Rectal smooth muscle tissue (tissue), 1 donor: Measurements from ENCODE around the gene EGR4.

Experiments
- H3K27ac ChIP-seq: one replicate; pipeline ENCODE4 v1.7.0; 2013; ENCODE audit warnings: low read depth, low read length, inconsistent platforms
- H3K27me3 ChIP-seq: one replicate; pipeline ENCODE4 v1.7.0; 2013; ENCODE audit warnings: low read length; ENCODE audit not compliant: control insufficient read depth, insufficient read depth
- H3K36me3 ChIP-seq: one replicate; pipeline ENCODE4 v1.7.0; 2013; ENCODE audit warnings: low read length; ENCODE audit not compliant: control insufficient read depth, insufficient read depth
- H3K4me1 ChIP-seq: one replicate; pipeline ENCODE4 v1.7.0; 2013; ENCODE audit warnings: low read length; ENCODE audit not compliant: control insufficient read depth, insufficient read depth
- H3K4me3 ChIP-seq: one replicate; pipeline ENCODE4 v1.7.0; 2013; ENCODE audit warnings: low read length
- H3K9ac ChIP-seq: one replicate; pipeline ENCODE4 v1.7.0; 2013; ENCODE audit warnings: low read length

EGR4 gene

GRCh38 chr2:73285159-73285739 lies 8.1 kb downstream of the EGR4 start:
- H3K4me1 ChIP-seq = peaks cover 2% of the 10 kb centered on the region
- H3K27me3 ChIP-seq = peaks cover 5% of the 10 kb centered on the region
- H3K9ac ChIP-seq = no peak overlapping the region
- no peaks in the 10 kb centered on the region for H3K36me3 ChIP-seq
- no peak overlapping the region for H3K27ac ChIP-seq
- peak overlapping the region; percentile 69 for H3K4me3 ChIP-seq

- Histone ChIP-seq H3K9ac (no peak within 1 kb of the TSS), H3K4me3 (peak within 1 kb of the TSS; percentile 69), H3K36me3 (no peaks in the 10 kb centered on the region), H3K4me1 (peaks cover 2% of the 10 kb centered on the region), H3K27ac (no peak within 1 kb of the TSS), H3K27me3 (peaks cover 5% of the 10 kb centered on the region)
Measured at GRCh38 chr2:73284296-73285158, 8.8 kb downstream of the EGR4 start, which contains the start of gene FBXO41. FBXO41 (minus strand) TSS chr2:73284478; CDS start chr2:73269630, 14,848 bp downstream.

- peaks cover 5% of the 10 kb centered on the region for H3K27me3 ChIP-seq
- no peak overlapping the region for H3K9ac ChIP-seq
- no peak overlapping the region for H3K27ac ChIP-seq
- H3K4me3 ChIP-seq = peak overlapping the region; percentile 69
- no peaks in the 10 kb centered on the region for H3K36me3 ChIP-seq
- peaks cover 2% of the 10 kb centered on the region for H3K4me1 ChIP-seq
Measured at GRCh38 chr2:73283545-73284295, 9.6 kb downstream of the EGR4 start.

GRCh38 chr2:73282924-73283544 lies 10.3 kb downstream of the EGR4 start:
- Histone ChIP-seq H3K36me3 (no peaks in the 10 kb centered on the region), H3K9ac (no peak overlapping the region), H3K4me3 (peak overlapping the region; percentile 69), H3K27ac (no peak overlapping the region), H3K4me1 (peaks cover 2% of the 10 kb centered on the region), H3K27me3 (peaks cover 5% of the 10 kb centered on the region)

GRCh38 chr2:73281244-73281643 lies 12.1 kb downstream of the EGR4 start:
- Histone ChIP-seq H3K4me3 (no peak overlapping the region), H3K27ac (no peak overlapping the region), H3K4me1 (peaks cover 2% of the 10 kb centered on the region), H3K9ac (no peak overlapping the region), H3K27me3 (peaks cover 4% of the 10 kb centered on the region), H3K36me3 (no peaks in the 10 kb centered on the region)

GRCh38 chr2:73279852-73280251 lies 13.5 kb downstream of the EGR4 start:
- H3K4me1 ChIP-seq = peaks cover 2% of the 10 kb centered on the region
- H3K9ac ChIP-seq = no peak overlapping the region
- H3K4me3 ChIP-seq = no peak overlapping the region
- H3K36me3 ChIP-seq = no peaks in the 10 kb centered on the region
- H3K27me3 ChIP-seq = no peaks in the 10 kb centered on the region
- no peak overlapping the region for H3K27ac ChIP-seq

- Histone ChIP-seq H3K4me3 (no peak overlapping the region), H3K4me1 (no peaks in the 10 kb centered on the region), H3K9ac (no peak overlapping the region), H3K27me3 (peaks cover 6% of the 10 kb centered on the region), H3K27ac (no peak overlapping the region), H3K36me3 (no peaks in the 10 kb centered on the region)
Measured at GRCh38 chr2:73272270-73272669, 21.1 kb downstream of the EGR4 start.

GRCh38 chr2:73269686-73270465 lies 23.5 kb downstream of the EGR4 start:
- H3K9ac ChIP-seq = no peak overlapping the region
- no peak overlapping the region for H3K27ac ChIP-seq
- H3K4me3 ChIP-seq = peak overlapping the region; percentile 31
- H3K36me3 ChIP-seq = no peaks in the 10 kb centered on the region
- H3K27me3 ChIP-seq = peaks cover 6% of the 10 kb centered on the region
- H3K4me1 ChIP-seq = no peaks in the 10 kb centered on the region

GRCh38 chr2:73268830-73269685 lies 24.3 kb downstream of the EGR4 start:
- Histone ChIP-seq H3K4me1 (no peaks in the 10 kb centered on the region), H3K27ac (no peak overlapping the region), H3K9ac (no peak overlapping the region), H3K4me3 (peak overlapping the region; percentile 51), H3K27me3 (peaks cover 6% of the 10 kb centered on the region), H3K36me3 (no peaks in the 10 kb centered on the region)

GRCh38 chr2:73268366-73268829 lies 24.9 kb downstream of the EGR4 start:
- Histone ChIP-seq H3K27me3 (peaks cover 6% of the 10 kb centered on the region), H3K4me1 (no peaks in the 10 kb centered on the region), H3K9ac (no peak overlapping the region), H3K27ac (no peak overlapping the region), H3K36me3 (no peaks in the 10 kb centered on the region), H3K4me3 (no peak overlapping the region)

- H3K4me3 ChIP-seq = no peak overlapping the region
- no peaks in the 10 kb centered on the region for H3K4me1 ChIP-seq
- H3K36me3 ChIP-seq = no peaks in the 10 kb centered on the region
- H3K27ac ChIP-seq = no peak overlapping the region
- H3K9ac ChIP-seq = no peak overlapping the region
- H3K27me3 ChIP-seq = peaks cover 6% of the 10 kb centered on the region
Measured at GRCh38 chr2:73267008-73267407, 26.3 kb downstream of the EGR4 start.
